SH-SY5Y (cell line): ENCODE results near the gene CCDC74B.
A peak's percentile ranks its signal among the peaks of the same experiment; 100 is the strongest.
"Not testable (repeated sequence)": the region's sequence is repeated elsewhere in the genome, so short reads cannot be mapped to it uniquely, and the experiment has no call there.

Source experiments
- GATA2 ChIP-seq: IDR thresholded peaks from 2 replicates; pipeline ENCODE4 v1.6.1; 2011; ENCODE audit warnings: mild to moderate bottlenecking, low read depth, low read length
- GATA3 ChIP-seq: IDR thresholded peaks from 2 replicates; pipeline ENCODE4 v1.6.1; 2011; ENCODE audit warnings: low read depth, mild to moderate bottlenecking, low read length, moderate library complexity

CCDC74B gene

GRCh38 chr2:130154773-130155765 is 10.2 kb upstream of the CCDC74B start:
- TF ChIP-seq GATA3 (no peak), GATA2 (no peak)

GRCh38 chr2:130152816-130153595 is 8.1 kb upstream of the CCDC74B start:
- no peak for TF ChIP-seq GATA2
- TF ChIP-seq GATA3: no peak

DNA sequence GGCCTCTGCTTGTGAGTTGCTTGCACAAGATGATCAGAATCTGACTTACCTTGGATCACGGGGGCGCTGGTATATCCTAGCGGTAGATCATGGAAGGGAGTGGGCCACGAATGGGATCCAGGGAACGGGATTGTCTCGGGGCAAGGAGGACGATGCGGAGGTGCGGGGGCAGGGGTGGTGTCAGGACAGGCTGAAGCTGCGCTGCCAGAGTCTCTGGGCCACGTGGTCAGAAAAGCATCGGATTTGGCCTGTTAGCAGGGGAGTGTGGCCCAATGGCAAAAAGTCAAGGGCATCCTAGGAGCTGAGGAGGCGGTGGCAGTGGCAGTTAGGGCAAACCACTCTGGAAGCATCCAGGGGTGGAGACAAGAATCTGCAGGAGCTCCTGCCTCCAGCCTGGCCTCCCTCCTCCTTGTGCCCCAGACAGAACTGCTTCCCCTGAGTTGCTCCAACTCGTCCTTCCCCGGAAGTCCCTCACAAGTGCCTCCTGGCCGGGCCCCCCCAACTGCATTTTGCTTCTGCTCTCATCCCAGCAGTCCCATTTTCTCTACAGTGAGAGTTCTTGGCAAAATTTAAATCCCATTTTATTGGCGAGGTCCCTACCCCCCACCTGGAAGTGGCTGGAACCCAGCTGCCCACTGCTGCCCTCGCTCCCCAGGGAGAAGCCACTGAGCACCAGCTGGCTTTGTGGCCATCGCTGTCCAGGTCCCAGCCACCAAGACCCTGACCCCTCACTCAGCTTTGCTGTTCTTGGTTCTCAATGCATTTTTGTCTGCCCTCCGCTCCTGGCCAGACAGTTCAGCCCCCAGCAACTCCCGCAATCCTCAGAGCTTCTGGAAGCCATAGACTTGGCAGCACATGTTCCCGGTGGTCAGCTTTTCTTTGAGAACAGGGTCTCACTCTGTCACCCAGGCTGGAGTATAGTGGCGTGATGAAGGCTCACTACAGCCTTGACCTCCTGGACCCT is 5.6 kb upstream of the CCDC74B start:
- no peak for TF ChIP-seq GATA2
- no peak for TF ChIP-seq GATA3

DNA sequence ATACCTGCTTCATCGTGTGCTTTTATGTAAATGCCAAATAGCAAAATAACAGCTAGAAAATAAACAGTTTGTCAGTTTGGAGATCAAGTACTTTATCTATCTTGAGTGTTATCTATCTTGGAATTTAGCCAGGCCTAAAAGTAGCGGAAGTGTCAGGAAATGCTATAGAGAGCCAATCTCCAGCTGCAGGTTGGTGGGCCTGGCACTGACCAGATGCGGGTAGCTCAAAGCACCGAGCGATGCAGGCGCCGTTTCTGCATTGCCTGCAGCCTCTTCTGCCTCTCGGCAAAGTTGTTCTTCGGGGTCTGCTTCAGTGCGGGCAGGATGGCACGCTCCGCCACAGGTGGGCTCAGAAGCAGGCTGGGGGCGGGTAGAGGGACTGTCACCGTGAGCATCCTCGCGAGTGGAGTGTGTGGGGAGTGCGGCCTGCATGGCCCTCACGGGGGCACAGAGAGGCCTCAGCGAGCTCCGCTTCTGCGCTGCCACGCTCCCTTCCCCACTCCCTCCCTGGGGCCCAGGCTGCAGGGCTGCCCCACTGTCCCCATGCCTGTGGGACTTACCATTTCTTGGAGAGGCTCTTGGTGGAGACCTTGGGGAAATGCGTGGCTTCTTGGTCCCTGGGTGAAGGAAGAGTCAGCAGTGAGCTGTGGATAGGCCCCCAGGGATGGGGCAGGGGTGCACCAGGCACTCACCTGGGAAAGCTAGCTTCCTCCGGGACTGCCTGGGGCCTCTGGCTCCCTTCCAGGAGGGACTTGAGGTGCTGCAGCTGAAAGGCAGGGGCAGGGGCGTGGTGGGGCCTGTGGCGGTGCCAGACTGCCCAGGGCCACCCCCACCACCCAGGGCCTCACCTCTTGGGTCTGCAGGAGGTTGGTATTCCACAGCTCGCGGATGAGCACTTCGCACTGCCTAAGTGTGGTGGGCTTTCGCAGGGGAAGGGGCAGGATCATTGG is 5.3 kb downstream of the CCDC74B start:
- peak; percentile 67 for TF ChIP-seq GATA2

- TF ChIP-seq GATA3: no peak
- TF ChIP-seq GATA2: no peak
Observed at GRCh38 chr2:130135692-130136541, 9.0 kb downstream of the CCDC74B start.

DNA sequence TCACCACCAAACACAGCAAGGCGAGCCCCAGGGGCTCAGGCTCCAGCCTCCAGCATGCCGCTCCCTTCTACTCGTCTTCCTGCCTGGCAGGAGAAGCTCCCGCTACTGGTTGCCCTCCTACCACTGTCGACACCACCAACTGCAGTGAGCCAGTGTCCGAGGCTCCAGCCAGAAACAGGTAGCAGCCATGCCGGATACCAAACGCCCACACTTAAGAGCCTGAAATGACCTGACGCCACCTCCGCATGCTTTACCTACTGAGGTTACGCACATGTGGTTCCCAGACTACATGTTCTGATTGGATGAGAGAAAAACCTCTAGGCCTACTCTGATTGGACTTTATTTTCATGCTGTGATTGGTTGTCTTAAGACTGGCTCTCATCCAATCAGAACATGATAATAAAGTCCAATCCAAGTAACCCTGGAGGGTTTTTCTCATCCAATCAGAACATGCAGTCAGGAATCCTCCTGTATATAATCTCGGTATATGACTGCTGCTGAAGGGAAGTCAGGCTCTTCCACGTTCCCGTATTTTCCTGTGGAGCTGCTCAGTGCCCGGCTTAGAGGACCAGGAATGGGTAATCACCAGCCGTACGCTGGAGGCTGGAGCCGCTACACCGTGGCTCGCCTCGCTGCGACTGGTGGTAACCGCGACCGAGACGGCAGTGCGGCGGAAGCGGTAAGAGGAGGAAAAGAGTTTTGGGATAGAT is 15.6 kb downstream of the CCDC74B start, which contains the start of gene POTEF:
Gene POTEF, minus strand, starts transcription at position 103 of the 710 bp plus-strand sequence. CDS start 8,707 bp downstream, outside the sequence.
- TF ChIP-seq GATA2, GATA3: not testable (repeated sequence)
